ENCODE results near the gene HSP90AB1. TPM values are rescaled to one million over a fixed set of nuclear protein-coding genes. Genes with fewer than 3 reads are reported as not detected.
A peak's percentile ranks its signal among the peaks of the same experiment; 100 is the strongest.

Gene HSP90AB1
- total and polyA plus RNA-seq, 9 of the 15 experiments (the other 6 are each of a cell fraction or from before 2014, with no cell fraction given) = 1,780 to 3,358 (median 2,262) TPM

DNA sequence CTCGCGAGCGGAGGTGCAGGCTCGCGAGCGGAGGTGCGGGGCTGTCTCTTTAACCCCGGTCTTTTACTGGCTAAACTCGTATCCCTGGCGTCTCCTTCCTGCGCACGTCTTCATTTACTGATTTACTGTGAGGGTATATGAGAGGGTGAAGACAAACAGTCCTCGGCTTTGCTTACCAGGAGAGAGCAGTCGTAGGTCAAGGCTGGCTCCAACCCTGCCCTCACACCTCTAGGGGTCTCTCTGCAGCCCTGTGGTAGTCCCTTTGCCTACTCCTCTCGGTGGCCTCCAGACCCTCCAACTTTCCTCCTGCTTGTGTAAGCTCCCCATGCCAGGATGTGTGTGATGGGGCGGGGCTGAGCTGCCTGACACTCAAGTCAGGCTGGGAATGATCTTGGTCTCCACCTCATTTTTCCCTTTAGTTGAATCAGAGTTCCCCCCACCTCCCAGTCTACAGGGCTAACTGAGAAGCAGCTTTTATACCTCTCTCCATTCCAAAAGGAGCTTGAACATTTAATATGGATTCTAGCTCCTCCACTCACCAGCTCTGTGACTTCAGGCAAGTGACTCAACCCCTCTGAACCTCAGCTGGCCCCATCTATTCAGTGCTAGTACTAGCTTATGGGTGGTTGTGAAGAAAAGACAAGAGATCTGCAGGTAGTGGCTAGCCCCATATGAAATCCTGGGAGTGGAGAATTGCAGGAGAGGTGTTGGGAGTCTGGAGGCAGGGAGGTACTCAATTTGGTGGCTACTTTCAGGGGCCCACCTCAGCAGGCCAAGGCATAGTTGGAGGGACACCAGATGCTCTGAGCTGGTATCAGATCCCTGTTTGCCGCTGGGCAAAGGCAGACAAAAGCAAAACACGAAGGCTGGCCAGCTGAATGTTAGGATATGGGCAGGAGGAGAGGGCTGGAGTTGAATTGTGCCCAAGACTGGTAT lies 22.6 kb upstream of the HSP90AB1 start (continued):
- TF ChIP-seq FOXO4 (CRISPR knock-in tag; IDR thresholded peaks at IDR 0.05) (0 out of 2 replicates have a peak, but pooled peaks have one; percentile 38), NCOA6 (IDR thresholded peaks at IDR 0.05) (no peak), MITF (IDR thresholded peaks at IDR 0.05) (no peak), GTF2E2 (tag; IDR thresholded peaks at IDR 0.05) (no peak), SP2 (IDR thresholded peaks at IDR 0.05; ENCODE audit: extremely low read depth, low read depth, low read length, poor library complexity, severe bottlenecking) (no peak), MYC (IDR thresholded peaks at IDR 0.05; ENCODE audit: low read depth, low read length) (no peak), MYC (CRISPR knock-in tag; IDR thresholded peaks at IDR 0.05; ENCODE audit: borderline replicate concordance, low read depth) (no peak), PTBP1 (IDR thresholded peaks at IDR 0.05; ENCODE audit: low read depth, low read length) (peak; percentile 55; the same call in 1 of the 2 replicates), ARID3B (CRISPR knock-in tag; IDR thresholded peaks at IDR 0.05; ENCODE audit: borderline replicate concordance) (0 out of 2 replicates have a peak, but pooled peaks have one; percentile 46), KLF16 (IDR thresholded peaks at IDR 0.05) (no peak), FOXK1 (CRISPR knock-in tag; IDR thresholded peaks at IDR 0.05; ENCODE audit: borderline replicate concordance) (peak; percentile 19; the same call in 1 of the 2 replicates), NR2C2 (CRISPR knock-in tag; IDR thresholded peaks at IDR 0.05) (peak; percentile 14; the same call in 1 of the 2 replicates), NR2C2 (tag; IDR thresholded peaks at IDR 0.05) (no peak), CHD4 (IDR thresholded peaks at IDR 0.05; ENCODE audit: insufficient read depth, insufficient replicate concordance, low read depth, low read length, poor library complexity, severe bottlenecking) (peak; percentile 76)
- TF ChIP-seq, protein P1, sequence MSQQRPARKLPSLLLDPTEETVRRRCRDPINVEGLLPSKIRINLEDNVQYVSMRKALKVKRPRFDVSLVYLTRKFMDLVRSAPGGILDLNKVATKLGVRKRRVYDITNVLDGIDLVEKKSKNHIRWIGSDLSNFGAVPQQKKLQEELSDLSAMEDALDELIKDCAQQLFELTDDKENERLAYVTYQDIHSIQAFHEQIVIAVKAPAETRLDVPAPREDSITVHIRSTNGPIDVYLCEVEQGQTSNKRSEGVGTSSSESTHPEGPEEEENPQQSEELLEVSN (IDR thresholded peaks at IDR 0.05; ENCODE audit: borderline replicate concordance in 1 of 2, extremely low read depth in 1 of 2, insufficient read depth in 1 of 2, insufficient read length in 1 of 2, low read depth in 1 of 2, low read length in 1 of 2, poor library complexity in 1 of 2, severe bottlenecking in 1 of 2) = peak in 1 of 2 experiments; percentile 25
- TF ChIP-seq, protein P2, sequence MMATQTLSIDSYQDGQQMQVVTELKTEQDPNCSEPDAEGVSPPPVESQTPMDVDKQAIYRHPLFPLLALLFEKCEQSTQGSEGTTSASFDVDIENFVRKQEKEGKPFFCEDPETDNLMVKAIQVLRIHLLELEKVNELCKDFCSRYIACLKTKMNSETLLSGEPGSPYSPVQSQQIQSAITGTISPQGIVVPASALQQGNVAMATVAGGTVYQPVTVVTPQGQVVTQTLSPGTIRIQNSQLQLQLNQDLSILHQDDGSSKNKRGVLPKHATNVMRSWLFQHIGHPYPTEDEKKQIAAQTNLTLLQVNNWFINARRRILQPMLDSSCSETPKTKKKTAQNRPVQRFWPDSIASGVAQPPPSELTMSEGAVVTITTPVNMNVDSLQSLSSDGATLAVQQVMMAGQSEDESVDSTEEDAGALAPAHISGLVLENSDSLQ (IDR thresholded peaks at IDR 0.05) = peak; percentile 33
- TF ChIP-seq, protein P3, sequence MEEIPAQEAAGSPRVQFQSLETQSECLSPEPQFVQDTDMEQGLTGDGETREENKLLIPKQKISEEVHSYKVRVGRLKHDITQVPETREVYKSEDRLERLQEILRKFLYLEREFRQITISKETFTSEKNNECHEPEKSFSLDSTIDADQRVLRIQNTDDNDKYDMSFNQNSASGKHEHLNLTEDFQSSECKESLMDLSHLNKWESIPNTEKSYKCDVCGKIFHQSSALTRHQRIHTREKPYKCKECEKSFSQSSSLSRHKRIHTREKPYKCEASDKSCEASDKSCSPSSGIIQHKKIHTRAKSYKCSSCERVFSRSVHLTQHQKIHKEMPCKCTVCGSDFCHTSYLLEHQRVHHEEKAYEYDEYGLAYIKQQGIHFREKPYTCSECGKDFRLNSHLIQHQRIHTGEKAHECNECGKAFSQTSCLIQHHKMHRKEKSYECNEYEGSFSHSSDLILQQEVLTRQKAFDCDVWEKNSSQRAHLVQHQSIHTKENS (CRISPR knock-in tag; IDR thresholded peaks at IDR 0.05) = no peak

All from K562 (cell line).